Ishikawa (cell line): Measurements from ENCODE around the gene SRRM1.

Source experiments
- CEBPB ChIP-seq: IDR thresholded peaks from 2 replicates; pipeline ENCODE4 v1.6.1; 2012
- CREB1 ChIP-seq: IDR thresholded peaks from 2 replicates; pipeline ENCODE4 v1.6.1; 2012; ENCODE audit warnings: low read depth
- EGR1 ChIP-seq: IDR thresholded peaks from 2 replicates; pipeline ENCODE4 v1.6.1; 2012
- EP300 ChIP-seq: IDR thresholded peaks from 2 replicates; pipeline ENCODE4 v1.6.1; 2012; ENCODE audit warnings: borderline replicate concordance
- FOXM1 ChIP-seq: IDR thresholded peaks from 2 replicates; pipeline ENCODE4 v1.6.1; 2012; ENCODE audit warnings: low read depth, borderline replicate concordance
- NFIC ChIP-seq: IDR thresholded peaks from 2 replicates; pipeline ENCODE4 v1.6.1; 2012
- RAD21 ChIP-seq: IDR thresholded peaks from 2 replicates; pipeline ENCODE4 v1.6.1; 2012; ENCODE audit warnings: low read depth
- TAF1 ChIP-seq: IDR thresholded peaks from 2 replicates; pipeline ENCODE4 v1.6.1; 2012; ENCODE audit warnings: low read depth, mild to moderate bottlenecking
- TCF12 ChIP-seq: IDR thresholded peaks from 2 replicates; pipeline ENCODE4 v1.6.1; 2012; ENCODE audit warnings: low read depth
- TEAD4 ChIP-seq: IDR thresholded peaks from 2 replicates; pipeline ENCODE4 v1.6.1; 2012
- YY1 ChIP-seq: IDR thresholded peaks from 2 replicates; pipeline ENCODE4 v1.6.1; 2012; ENCODE audit warnings: low read depth
- ZBTB7A ChIP-seq: IDR thresholded peaks from 2 replicates; pipeline ENCODE4 v1.6.1; 2012; ENCODE audit warnings: low read depth
- TF ChIP-seq, protein P1 (sequence below): IDR thresholded peaks from 2 replicates; pipeline ENCODE4 v1.6.1; 2012; ENCODE audit warnings: low read depth, mild to moderate bottlenecking
- TF ChIP-seq, protein P2 (sequence below): IDR thresholded peaks from 2 replicates; pipeline ENCODE4 v1.6.1; 2012
- TF ChIP-seq, protein P3 (sequence below): IDR thresholded peaks from 2 replicates; pipeline ENCODE4 v1.6.1; 2012

SRRM1 gene

DNA sequence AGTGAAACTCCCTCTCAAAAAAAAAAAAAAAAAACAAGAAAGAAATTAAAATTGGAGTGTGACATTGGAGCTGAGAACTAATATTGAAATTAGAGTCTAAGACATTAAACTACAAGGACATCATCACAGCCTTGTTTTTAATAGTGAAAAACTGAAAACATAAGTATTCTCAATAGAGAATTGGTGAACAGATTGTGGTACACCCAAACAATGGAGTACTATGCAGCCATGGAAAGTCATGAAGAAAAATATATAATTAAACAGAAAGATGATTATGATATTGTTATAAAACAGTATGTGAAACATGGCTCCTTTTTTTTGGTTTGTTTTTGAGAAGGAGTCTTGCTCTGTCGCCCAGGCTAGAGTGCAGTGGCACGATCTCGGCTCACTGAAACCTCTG is 43.8 kb upstream of the SRRM1 start:
- TF ChIP-seq TCF12: no peak
- TF ChIP-seq EP300: no peak
- TF ChIP-seq CEBPB: no peak
- TF ChIP-seq TEAD4: no peak
- TF ChIP-seq, protein P1, sequence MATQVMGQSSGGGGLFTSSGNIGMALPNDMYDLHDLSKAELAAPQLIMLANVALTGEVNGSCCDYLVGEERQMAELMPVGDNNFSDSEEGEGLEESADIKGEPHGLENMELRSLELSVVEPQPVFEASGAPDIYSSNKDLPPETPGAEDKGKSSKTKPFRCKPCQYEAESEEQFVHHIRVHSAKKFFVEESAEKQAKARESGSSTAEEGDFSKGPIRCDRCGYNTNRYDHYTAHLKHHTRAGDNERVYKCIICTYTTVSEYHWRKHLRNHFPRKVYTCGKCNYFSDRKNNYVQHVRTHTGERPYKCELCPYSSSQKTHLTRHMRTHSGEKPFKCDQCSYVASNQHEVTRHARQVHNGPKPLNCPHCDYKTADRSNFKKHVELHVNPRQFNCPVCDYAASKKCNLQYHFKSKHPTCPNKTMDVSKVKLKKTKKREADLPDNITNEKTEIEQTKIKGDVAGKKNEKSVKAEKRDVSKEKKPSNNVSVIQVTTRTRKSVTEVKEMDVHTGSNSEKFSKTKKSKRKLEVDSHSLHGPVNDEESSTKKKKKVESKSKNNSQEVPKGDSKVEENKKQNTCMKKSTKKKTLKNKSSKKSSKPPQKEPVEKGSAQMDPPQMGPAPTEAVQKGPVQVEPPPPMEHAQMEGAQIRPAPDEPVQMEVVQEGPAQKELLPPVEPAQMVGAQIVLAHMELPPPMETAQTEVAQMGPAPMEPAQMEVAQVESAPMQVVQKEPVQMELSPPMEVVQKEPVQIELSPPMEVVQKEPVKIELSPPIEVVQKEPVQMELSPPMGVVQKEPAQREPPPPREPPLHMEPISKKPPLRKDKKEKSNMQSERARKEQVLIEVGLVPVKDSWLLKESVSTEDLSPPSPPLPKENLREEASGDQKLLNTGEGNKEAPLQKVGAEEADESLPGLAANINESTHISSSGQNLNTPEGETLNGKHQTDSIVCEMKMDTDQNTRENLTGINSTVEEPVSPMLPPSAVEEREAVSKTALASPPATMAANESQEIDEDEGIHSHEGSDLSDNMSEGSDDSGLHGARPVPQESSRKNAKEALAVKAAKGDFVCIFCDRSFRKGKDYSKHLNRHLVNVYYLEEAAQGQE: no peak
- TF ChIP-seq TAF1: no peak
- TF ChIP-seq, protein P2, sequence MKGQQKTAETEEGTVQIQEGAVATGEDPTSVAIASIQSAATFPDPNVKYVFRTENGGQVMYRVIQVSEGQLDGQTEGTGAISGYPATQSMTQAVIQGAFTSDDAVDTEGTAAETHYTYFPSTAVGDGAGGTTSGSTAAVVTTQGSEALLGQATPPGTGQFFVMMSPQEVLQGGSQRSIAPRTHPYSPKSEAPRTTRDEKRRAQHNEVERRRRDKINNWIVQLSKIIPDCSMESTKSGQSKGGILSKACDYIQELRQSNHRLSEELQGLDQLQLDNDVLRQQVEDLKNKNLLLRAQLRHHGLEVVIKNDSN: no peak

DNA sequence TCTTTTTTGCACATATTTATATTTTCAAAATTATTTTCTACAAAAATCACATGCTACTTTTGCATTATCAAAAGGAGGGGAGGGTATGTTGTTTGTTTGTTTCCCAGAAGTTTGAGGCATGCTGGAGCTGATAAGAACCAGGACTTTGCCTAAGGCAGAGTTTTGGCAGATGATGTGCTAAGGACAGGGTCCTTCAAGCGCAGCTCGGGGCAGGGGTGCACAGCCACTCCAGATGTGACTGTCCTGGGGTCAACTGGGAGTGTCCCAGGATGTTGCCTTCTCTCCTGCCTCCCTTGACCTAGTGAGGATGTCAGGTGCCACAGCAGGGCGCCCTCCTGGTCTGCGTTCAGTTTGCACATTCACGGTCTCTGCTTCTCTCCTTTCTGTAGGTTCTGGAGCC is 42.6 kb upstream of the SRRM1 start:
- TF ChIP-seq, protein P2: no peak
- TF ChIP-seq CEBPB (no peak), EP300 (no peak), RAD21 (no peak), CREB1 (no peak), YY1 (no peak), NFIC (no peak), TCF12 (no peak), FOXM1 (no peak)
- TF ChIP-seq, protein P1: no peak
- TF ChIP-seq, protein P3, sequence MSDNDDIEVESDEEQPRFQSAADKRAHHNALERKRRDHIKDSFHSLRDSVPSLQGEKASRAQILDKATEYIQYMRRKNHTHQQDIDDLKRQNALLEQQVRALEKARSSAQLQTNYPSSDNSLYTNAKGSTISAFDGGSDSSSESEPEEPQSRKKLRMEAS: no peak

DNA sequence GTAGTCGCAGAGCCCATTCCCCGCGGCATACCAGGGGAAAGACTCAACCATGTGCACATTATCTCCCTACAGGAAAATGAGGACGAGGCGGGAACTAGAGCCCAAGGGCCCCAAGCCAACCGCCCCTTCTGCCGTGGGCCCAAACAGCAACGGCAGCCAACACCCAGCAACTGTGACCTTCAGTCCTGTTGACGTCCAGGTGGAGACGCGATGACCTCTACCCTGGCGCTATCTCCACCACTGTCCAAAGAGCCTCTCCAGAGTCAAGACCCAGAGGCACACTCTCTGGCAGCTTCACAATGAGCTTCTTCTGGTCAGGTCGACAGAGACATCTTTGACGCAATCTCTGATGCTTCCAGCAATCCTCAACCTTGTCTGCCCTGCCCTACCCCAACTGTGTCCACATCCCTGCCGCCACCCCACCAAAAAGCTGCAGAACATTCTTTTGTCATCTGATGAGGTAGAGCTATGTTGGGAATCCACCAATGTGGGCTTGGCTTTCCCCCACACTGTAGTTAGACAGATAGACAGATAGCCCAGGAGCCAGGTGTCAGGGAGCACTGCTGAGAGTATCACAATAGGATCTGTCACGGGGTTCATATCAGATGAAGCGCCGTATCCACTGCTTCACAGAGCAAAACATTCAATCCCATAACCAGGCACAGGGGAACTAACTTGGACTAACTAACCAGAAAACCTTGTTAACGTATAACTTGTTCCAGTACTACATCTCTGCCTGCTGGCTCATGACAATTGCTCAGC is 37.4 kb upstream of the SRRM1 start:
- no peak for TF ChIP-seq YY1
- no peak for TF ChIP-seq RAD21
- TF ChIP-seq TCF12: no peak
- TF ChIP-seq ZBTB7A: no peak
- TF ChIP-seq EGR1: no peak
- no peak for TF ChIP-seq CEBPB
- no peak for TF ChIP-seq CREB1
- TF ChIP-seq, protein P1: no peak
- no peak for TF ChIP-seq TEAD4
- TF ChIP-seq NFIC: no peak
- TF ChIP-seq TAF1: no peak
- TF ChIP-seq, protein P3: no peak
- TF ChIP-seq, protein P2: no peak
- TF ChIP-seq FOXM1: no peak
- no peak for TF ChIP-seq EP300

DNA sequence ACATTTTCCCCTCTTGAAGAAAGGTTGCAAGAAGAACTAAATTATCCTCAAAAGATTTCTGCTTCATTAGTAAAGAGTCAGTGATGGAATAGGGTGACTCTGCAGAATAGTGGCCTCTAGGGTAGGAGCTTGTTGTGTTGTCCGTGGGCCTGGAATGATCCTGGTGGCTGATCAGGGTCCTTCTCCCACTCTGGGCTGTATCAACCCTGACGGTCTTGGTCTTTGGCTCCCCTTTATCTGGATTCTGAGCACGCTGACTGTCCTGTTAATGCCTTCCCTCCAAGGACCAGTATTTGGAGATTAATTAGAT is 36.9 kb upstream of the SRRM1 start:
- TF ChIP-seq TAF1: no peak
- TF ChIP-seq, protein P2: no peak
- no peak for TF ChIP-seq FOXM1
- no peak for TF ChIP-seq CREB1
- no peak for TF ChIP-seq NFIC
- TF ChIP-seq YY1: no peak
- no peak for TF ChIP-seq TCF12
- TF ChIP-seq TEAD4: no peak
- no peak for TF ChIP-seq EGR1
- no peak for TF ChIP-seq RAD21
- TF ChIP-seq, protein P1: no peak
- no peak for TF ChIP-seq CEBPB
- no peak for TF ChIP-seq EP300
